ENCODE results near the gene AP1M1.

Gene AP1M1

DNA sequence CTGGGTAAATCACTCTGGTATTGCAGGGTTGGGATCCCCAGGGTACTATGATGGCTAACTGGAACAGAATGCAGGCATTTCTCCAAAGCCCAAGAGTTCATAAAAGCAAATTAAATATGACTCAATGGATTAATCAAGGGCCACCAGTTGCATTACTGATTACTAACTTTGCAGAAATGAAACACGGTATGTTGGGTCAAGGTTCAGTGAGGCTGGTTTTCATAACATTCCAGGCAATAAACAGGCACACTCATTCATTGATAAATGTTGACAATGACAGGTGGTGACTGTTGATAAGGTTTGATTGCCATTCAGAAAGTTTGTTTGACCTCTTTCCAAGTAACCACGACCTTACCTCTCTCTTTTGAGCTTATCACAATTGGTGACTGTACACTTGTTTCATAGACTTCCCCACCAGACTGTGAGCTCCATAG, 506 bp upstream of the AP1M1 start:
- ATAC-seq (replicated peaks), result peak; percentile 29 to 33
- Mint-ChIP-seq H3K27ac (peak overlapping the region; percentile 98), H3K4me3 (peak overlapping the region; percentile 90 to 98), H3K27me3 (no peaks in the 10 kb centered on the region), H3K9me3 (no peaks in the 10 kb centered on the region), H3K4me1 (peaks cover 26 to 47% of the 10 kb centered on the region in 2 donors), H3K36me3 (peaks cover 16 to 30% of the 10 kb centered on the region in 2 donors)
- DNase-seq, result no peak

DNA sequence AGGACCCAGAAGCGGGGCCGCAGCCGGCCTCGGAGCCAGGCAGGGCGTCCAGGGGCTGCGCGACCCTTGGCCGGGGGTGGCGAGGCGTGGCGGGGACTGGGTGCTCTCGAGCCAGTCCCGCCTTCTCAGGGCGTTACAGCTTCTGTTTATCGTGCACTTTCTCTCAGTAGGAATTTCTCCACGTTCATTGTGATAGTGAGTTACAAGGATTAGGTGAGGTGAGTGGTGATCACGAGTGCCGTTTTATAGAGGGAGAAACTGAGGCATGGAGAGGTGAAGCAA, 600 bp downstream of the AP1M1 start:
- no peaks in the 10 kb centered on the region for H3K9me3 Mint-ChIP-seq
- DNase-seq (no peak), ATAC-seq (replicated peaks) (peak in 1 of 2 donors; percentile 5)
- peak overlapping the region; percentile 90 to 98 for H3K4me3 Mint-ChIP-seq
- no peak overlapping the region for H3K27ac Mint-ChIP-seq
- no peaks in the 10 kb centered on the region for H3K27me3 Mint-ChIP-seq
- peaks cover 24 to 40% of the 10 kb centered on the region in 2 donors for H3K36me3 Mint-ChIP-seq
- peaks cover 35 to 58% of the 10 kb centered on the region in 2 donors for H3K4me1 Mint-ChIP-seq

DNA sequence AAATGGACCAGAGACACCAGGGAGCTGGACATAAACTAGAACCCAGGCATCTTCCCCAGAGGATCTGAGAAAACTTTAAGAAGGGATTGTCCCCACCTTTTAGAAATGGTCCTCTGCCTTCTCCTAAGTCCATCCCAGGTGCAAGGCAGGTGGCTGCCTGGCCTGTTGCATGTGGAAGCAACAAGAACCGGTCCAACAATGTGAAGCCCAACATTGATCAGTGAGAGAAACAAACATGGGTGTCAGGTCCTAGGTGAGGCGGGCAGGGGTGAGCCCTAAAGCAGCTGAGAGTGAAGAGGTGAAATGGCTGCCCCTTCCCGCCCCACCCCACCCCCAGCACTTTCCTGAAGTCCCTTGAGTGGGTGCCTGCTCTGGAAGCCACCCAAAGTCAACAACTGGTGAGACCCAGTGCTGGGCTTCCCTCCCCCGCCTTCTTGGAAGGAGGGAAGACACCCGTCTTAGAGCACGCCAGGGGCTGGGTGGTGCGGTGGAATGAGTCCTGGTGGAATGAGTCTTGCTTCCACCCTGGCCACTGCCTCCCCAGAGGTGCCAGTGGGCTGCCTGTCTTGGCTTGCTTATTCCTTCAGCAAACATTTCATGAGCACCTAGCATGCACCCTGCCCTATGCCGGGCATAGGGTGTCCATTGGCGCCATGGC, 1.7 kb downstream of the AP1M1 start:
- no peak for ATAC-seq (replicated peaks)
- Mint-ChIP-seq H3K27me3 (no peaks in the 10 kb centered on the region), H3K36me3 (peaks cover 26 to 42% of the 10 kb centered on the region in 2 donors)

DNA sequence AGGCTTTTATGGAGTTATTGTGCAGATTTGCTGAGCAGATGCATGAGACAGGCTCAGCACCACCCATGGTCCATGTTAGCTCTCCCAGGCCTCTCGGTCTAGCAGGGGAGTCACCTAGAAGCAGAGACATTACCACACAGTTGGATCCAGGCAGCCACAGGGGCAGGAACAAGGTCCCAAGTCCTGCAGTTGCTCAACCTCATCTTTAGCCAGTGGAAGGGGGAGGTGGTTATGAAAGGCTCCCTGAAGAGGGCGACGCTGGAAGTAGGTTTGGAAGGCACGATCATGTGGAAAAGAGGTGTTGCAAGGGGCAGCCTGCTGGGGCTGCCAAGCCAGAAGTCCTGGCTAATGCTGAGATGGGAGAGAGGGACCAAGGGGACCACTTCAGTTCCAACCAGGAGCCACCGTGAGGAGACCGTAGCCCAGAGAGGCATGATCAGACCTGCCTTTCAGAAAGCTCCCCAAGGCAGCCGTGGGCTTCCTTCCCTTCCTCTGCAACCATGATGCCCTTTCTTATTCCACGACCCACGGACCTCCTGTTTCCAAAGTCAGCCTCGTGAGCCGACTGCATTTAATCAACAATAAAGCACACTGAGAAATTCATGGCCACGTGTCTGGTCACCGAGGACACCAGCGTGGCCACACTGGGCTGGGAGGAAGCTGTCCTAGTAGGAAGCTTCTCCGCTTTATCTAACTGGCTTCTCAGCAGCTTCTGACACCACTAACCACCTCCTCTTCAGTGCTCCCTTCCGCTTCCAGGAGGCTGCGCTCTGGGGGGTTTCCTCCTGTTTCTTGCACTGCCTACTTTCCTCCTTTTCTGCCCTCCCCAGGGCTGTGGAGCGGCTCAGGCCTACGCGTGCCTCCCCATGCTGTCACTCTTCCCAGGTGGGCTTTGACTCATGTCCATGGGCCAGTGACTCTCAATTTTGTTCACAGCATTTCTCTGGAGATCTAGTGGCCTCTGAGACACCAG, 2.6 kb downstream of the AP1M1 start:
- Mint-ChIP-seq H3K27me3 (no peaks in the 10 kb centered on the region), H3K4me3 (peak overlapping the region in 1 of 2 donors; percentile 36), H3K9me3 (no peaks in the 10 kb centered on the region), H3K36me3 (peaks cover 30 to 47% of the 10 kb centered on the region in 2 donors), H3K4me1 (peaks cover 40 to 66% of the 10 kb centered on the region in 2 donors), H3K27ac (no peak overlapping the region)
- ATAC-seq (replicated peaks) (no peak), DNase-seq (no peak)

More for the DNA sequence above, 1.7 kb downstream of the AP1M1 start:
- peak overlapping the region; percentile 86 for H3K27ac Mint-ChIP-seq
- DNase-seq, result no peak
- H3K4me1 Mint-ChIP-seq, result peaks cover 40 to 66% of the 10 kb centered on the region in 2 donors
- H3K4me3 Mint-ChIP-seq, result peak overlapping the region; percentile 80 to 90
- H3K9me3 Mint-ChIP-seq, result no peaks in the 10 kb centered on the region

DNA sequence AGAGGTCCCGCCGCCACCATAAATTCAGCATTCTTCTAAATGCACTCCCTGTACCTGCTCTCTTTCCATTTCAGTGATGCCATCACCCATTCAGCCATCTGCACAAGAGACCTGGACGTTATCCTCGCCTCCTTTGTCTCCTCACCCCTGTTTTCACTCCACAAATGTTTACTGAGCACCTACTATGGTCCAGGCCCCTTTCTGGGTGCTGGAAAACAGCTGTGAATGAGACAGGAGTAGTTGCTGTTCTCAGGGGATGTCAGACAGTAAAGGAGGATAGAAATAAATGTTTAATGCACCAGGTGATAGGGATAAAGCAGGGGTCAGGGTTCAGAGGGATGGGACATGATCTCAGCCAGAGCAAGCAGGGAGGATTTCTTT, 3.3 kb downstream of the AP1M1 start:
- H3K4me1 Mint-ChIP-seq, result peaks cover 40 to 66% of the 10 kb centered on the region in 2 donors
- no peaks in the 10 kb centered on the region for H3K9me3 Mint-ChIP-seq
- peak overlapping the region in 1 of 2 donors; percentile 37 for H3K4me3 Mint-ChIP-seq
- no peak for DNase-seq
- H3K36me3 Mint-ChIP-seq, result peaks cover 33 to 48% of the 10 kb centered on the region in 2 donors
- no peak overlapping the region for H3K27ac Mint-ChIP-seq
- H3K27me3 Mint-ChIP-seq, result no peaks in the 10 kb centered on the region
- ATAC-seq (replicated peaks), result no peak

DNA sequence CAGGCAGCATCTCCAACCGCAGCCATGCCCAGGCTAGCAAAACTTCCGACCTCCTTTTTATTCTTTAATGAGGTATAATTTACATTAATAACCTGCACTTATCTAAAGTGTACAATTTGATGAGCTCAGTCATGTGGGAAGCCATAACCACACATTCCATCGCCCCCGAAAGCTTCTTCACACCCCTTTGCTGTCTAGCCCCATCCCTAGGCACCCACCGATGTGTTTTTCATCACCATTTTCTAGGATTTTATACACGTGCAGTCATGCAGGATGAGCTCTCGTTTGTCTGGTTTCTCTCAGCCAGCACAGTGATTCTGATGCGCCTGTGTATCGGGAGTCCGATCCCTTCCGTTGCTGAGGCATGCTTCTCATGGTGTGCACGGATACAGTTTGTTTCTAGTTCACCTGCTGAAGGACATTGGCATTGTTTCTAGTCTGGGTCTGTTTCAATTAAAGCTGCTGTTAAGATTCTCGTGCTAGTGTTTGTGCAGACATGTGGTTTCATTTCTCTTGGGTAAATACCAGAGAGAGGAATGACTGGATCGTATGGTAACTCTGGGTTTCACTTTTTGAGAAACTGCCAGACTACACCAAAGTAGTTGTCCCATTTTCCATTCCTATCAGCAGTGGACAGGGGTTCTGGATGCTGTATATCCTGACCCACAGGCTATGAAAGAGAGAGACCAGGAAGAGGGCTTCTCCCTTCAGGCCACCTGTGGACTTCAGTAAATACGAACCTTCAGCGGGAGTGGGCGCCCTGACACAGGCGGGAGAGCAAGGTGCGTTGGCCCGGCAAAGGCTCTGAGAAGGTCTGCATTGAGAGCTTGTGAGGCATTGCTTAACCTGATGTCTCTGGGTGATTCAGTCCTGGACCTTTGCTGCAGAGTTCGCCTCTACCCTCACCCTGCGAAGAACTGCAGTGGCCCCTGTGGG, 4.9 kb downstream of the AP1M1 start:
- Mint-ChIP-seq H3K27ac (peak overlapping the region; percentile 79), H3K36me3 (peaks cover 39 to 61% of the 10 kb centered on the region in 2 donors), H3K27me3 (no peaks in the 10 kb centered on the region), H3K4me1 (peaks cover 41 to 57% of the 10 kb centered on the region in 2 donors), H3K9me3 (no peaks in the 10 kb centered on the region), H3K4me3 (no peak overlapping the region)
- ATAC-seq (replicated peaks) (peak; percentile 12 to 22), DNase-seq (no peak)

DNA sequence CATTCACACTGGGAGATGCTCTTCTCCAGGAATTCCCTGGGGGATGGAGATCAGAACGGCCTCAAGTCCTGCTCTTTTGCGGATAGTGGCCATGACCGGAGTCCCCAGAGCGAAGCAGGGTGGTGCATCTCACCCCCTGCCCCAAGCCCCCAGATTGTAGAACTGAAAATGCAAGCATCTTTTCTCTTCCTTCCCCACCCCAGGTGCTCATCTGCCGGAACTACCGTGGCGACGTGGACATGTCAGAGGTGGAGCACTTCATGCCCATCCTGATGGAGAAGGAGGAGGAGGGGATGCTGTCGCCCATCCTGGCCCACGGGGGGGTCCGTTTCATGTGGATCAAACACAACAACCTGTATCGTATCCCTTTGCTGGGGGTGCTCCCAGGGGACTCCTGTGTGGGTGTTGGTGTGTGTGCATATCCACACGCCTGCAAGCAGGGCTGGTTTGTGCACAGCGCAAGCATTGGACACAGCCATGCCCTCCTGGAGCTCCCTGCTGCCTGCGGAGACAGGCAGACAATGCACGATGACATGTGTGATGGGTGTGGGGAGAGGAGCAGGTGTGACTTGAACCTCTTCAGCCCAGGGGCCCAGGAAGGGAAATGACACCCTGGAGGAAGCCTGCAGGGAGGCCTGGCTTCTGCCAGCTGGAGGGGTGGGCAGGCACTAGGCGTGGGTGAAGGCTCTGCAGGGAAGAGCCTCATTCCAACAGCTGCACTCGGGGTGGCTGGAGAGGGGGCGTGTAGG, 5.7 kb downstream of the AP1M1 start:
- Mint-ChIP-seq H3K36me3 (peaks cover 41 to 69% of the 10 kb centered on the region in 2 donors), H3K4me1 (peaks cover 41 to 59% of the 10 kb centered on the region in 2 donors)

DNA sequence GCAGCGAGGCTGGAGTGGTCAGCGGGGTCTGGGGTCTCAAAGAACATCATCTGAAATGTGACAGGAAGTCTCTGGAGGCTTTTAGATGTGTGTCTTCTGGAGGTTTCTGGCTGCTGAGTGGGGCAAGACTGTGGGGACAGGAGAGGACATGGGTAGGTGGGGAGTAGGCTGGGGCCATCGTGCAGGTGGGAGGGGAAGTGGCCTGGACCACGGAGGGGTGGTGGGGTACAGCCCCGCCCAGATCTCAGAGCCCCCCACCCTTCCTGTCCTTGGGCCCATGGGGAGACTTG, 6.2 kb downstream of the AP1M1 start:
- Mint-ChIP-seq H3K27me3 (no peaks in the 10 kb centered on the region), H3K4me1 (peaks cover 38 to 54% of the 10 kb centered on the region in 2 donors), H3K9me3 (no peaks in the 10 kb centered on the region), H3K4me3 (no peak overlapping the region), H3K27ac (peak overlapping the region; percentile 81), H3K36me3 (peaks cover 43 to 74% of the 10 kb centered on the region in 2 donors)
- DNase-seq (no peak), ATAC-seq (replicated peaks) (no peak)

More for the DNA sequence above, 5.7 kb downstream of the AP1M1 start:
- H3K4me3 Mint-ChIP-seq, result no peak overlapping the region
- H3K27ac Mint-ChIP-seq, result peak overlapping the region; percentile 81
- DNase-seq (no peak), ATAC-seq (replicated peaks) (no peak)
- no peaks in the 10 kb centered on the region for H3K9me3 Mint-ChIP-seq
- no peaks in the 10 kb centered on the region for H3K27me3 Mint-ChIP-seq

DNA sequence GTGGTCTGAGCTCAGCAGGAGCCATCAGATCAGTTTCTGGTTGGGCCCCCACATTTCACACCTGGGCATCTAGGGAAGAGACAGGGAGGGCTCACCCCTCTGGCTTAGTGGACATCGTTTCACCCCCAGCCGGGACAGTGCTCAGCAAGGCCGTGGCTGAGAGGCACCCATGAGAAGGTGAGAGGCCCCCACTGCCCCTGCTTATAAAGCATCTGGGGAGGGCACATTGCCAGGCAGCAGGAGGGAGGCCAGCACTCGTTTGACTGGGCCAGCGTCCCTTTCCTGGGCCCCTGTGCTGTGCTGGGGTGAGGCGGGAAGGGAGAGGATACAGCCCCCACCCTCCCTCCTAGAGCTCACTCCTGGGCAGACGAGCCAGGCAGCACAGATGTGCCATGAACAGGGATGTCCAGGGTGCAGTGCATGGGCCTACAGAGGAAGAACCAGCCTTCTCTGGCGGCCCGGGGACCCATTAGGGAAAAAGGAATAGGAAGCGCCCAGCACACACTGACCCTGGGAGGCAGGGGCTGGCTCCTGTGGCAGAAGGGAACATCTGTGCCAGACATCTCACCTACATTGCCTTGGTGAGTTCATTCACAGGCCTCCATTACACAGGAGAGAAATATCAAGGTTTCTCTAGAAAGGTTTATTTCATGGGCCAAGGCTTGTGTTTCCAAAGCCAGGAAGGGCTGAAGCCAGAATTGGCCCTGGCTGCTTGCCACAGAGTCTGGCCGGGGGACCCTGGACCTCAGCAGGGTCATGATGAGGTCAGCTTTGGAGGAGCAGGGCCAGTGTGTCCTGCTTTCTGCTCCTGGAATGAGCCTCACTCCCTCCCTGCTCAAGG, 7.7 kb downstream of the AP1M1 start:
- ATAC-seq (replicated peaks) (no peak), DNase-seq (no peak)
- Mint-ChIP-seq H3K9me3 (no peaks in the 10 kb centered on the region), H3K36me3 (peaks cover 53 to 82% of the 10 kb centered on the region in 2 donors), H3K4me1 (peaks cover 30 to 39% of the 10 kb centered on the region in 2 donors), H3K27ac (peak overlapping the region; percentile 59), H3K4me3 (no peak overlapping the region), H3K27me3 (no peaks in the 10 kb centered on the region)

DNA sequence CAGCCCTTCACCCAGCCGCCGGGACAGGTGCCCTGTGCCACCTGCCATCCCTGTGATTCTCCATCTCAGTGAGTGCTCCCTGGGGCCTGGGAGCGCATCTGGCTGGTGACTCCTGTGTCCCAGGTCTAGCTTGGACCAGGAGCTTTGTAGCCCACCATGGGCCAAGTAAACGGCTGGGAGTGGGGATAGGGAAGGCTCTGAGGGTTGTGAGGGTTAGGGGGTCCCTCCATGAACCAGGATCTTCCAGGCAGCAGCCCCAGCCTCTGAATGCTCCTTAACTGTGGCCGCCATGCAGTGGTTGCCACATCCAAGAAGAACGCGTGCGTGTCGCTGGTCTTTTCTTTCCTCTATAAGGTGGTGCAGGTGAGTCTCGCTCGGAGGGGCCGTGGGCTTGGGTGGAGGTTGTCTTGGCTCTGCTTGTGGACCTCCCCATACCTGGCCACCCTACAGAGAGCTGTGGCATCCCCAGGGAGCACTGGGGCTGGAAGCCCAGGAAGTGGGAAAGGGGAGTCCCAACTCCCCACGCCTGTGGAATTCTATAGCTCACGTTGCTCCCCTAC, 8.4 kb downstream of the AP1M1 start:
- Mint-ChIP-seq H3K36me3 (peaks cover 58 to 82% of the 10 kb centered on the region in 2 donors), H3K4me3 (no peak overlapping the region), H3K9me3 (no peaks in the 10 kb centered on the region), H3K4me1 (peaks cover 23 to 32% of the 10 kb centered on the region in 2 donors), H3K27ac (peak overlapping the region; percentile 59), H3K27me3 (no peaks in the 10 kb centered on the region)
- no peak for DNase-seq
- no peak for ATAC-seq (replicated peaks)

DNA sequence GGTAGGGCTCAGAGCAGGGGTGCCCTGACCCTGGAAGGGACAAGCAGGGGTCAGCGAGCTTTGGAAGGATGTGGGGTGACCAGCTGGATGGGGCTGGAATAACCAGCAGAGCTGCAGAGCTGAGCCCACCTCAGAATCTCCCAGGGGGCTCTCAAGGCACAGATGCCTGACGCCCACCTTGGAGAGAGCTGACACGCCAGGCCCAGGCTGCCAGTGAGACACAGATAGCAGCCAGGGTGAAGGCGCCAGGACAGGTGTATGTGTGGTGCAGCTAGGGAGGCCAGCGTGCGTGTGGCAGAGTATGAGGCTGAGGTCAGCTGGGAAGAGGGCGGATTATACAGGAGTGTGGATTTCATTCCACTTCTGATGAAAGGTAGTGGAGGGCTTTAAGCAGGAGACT, 8.9 kb downstream of the AP1M1 start:
- Mint-ChIP-seq H3K4me1 (peaks cover 21 to 30% of the 10 kb centered on the region in 2 donors), H3K36me3 (peaks cover 60 to 83% of the 10 kb centered on the region in 2 donors)

DNA sequence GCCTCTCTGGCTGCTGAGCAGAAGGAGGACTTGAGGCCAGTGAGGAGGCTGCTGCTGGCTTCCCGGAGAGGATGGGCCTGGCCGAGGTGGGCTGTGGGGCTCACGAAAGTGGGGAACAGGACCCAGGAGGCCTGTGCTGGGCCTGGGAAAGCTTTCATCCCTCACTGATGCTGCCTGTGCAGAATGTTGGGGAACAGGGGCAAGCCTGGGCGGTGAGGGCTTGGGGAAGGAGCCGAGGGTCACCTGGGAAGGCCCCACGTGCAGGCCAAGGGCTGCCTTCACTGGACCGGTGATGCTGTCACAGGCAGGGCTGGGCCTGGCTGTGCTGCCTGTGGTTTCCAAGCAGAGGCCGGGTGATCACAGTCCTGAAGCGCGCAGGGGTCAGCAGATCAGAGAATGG, 9.4 kb downstream of the AP1M1 start:
- H3K4me1 Mint-ChIP-seq, result peaks cover 23 to 28% of the 10 kb centered on the region in 2 donors
- peaks cover 62 to 86% of the 10 kb centered on the region in 2 donors for H3K36me3 Mint-ChIP-seq
- no peaks in the 10 kb centered on the region for H3K27me3 Mint-ChIP-seq
- peak overlapping the region; percentile 42 for H3K27ac Mint-ChIP-seq
- ATAC-seq (replicated peaks) (no peak), DNase-seq (no peak)
- no peak overlapping the region for H3K4me3 Mint-ChIP-seq
- no peaks in the 10 kb centered on the region for H3K9me3 Mint-ChIP-seq

More for the DNA sequence above, 8.9 kb downstream of the AP1M1 start:
- H3K27me3 Mint-ChIP-seq, result no peaks in the 10 kb centered on the region
- no peak overlapping the region for H3K4me3 Mint-ChIP-seq
- DNase-seq, result no peak
- no peaks in the 10 kb centered on the region for H3K9me3 Mint-ChIP-seq
- H3K27ac Mint-ChIP-seq, result peak overlapping the region; percentile 42
- ATAC-seq (replicated peaks), result no peak
